ENCODE results near the gene BCL7B.
"Not testable (repeated sequence)": the region's sequence is repeated elsewhere in the genome, so short reads cannot be mapped to it uniquely, and the experiment has no call there.

The BCL7B gene

GRCh38 chr7:73557397-73558257 lies at the start of gene BCL7B:
TSS of gene BCL7B (minus strand) at chr7:73557690. CDS start at chr7:73557578, 112 bp downstream.
- DNase-seq (ENCODE audit: low spot score): peak; percentile 69

- DNase-seq (ENCODE audit: low spot score): no peak
Observed at GRCh38 chr7:73605601-73606220, 48.2 kb upstream of the BCL7B start.

GRCh38 chr7:73602721-73603651 lies 45.5 kb upstream of the BCL7B start:
- DNase-seq (ENCODE audit: low spot score): peak; percentile 41

GRCh38 chr7:73599916-73600315 lies 42.4 kb upstream of the BCL7B start:
- DNase-seq (ENCODE audit: low spot score): no peak

- DNase-seq (ENCODE audit: low spot score): no peak
Observed at GRCh38 chr7:73599151-73599882, 41.8 kb upstream of the BCL7B start.

GRCh38 chr7:73597978-73598782 lies 40.7 kb upstream of the BCL7B start:
- no peak for DNase-seq (ENCODE audit: low spot score)

- no peak for DNase-seq (ENCODE audit: low spot score)
Observed at GRCh38 chr7:73596191-73597065, 38.9 kb upstream of the BCL7B start.

- no peak for DNase-seq (ENCODE audit: low spot score)
Observed at GRCh38 chr7:73595358-73595757, 37.9 kb upstream of the BCL7B start.

- DNase-seq (ENCODE audit: low spot score): no peak
Observed at GRCh38 chr7:73593207-73594045, 35.9 kb upstream of the BCL7B start.

GRCh38 chr7:73586911-73587310 lies 29.4 kb upstream of the BCL7B start:
- DNase-seq (ENCODE audit: low spot score): no peak

- DNase-seq (ENCODE audit: low spot score): no peak
Observed at GRCh38 chr7:73585196-73585595, 27.7 kb upstream of the BCL7B start.

GRCh38 chr7:73582664-73583202 lies 25.2 kb upstream of the BCL7B start:
- DNase-seq (ENCODE audit: low spot score): no peak

GRCh38 chr7:73581006-73581405 lies 23.5 kb upstream of the BCL7B start:
- not testable (repeated sequence) for DNase-seq (ENCODE audit: low spot score)

- DNase-seq (ENCODE audit: low spot score): peak; percentile 98
Observed at GRCh38 chr7:73578342-73579128, 21.0 kb upstream of the BCL7B start, which contains the start of gene TBL2. TSS of gene TBL2 (minus strand) at chr7:73578579. CDS start at chr7:73578549, 30 bp downstream.

- DNase-seq (ENCODE audit: low spot score): no peak
Observed at GRCh38 chr7:73577627-73578341, 20.3 kb upstream of the BCL7B start.

GRCh38 chr7:73573791-73574190 lies 16.3 kb upstream of the BCL7B start:
- DNase-seq (ENCODE audit: low spot score): no peak

GRCh38 chr7:73573276-73573675 lies 15.8 kb upstream of the BCL7B start:
- peak; percentile 24 for DNase-seq (ENCODE audit: low spot score)

Measured in globus pallidus (tissue), 1 donor.